ENCODE measurements around the gene SSNA1.
A peak's percentile ranks its signal among the peaks of the same experiment; 100 is the strongest.

Gene SSNA1

DNA sequence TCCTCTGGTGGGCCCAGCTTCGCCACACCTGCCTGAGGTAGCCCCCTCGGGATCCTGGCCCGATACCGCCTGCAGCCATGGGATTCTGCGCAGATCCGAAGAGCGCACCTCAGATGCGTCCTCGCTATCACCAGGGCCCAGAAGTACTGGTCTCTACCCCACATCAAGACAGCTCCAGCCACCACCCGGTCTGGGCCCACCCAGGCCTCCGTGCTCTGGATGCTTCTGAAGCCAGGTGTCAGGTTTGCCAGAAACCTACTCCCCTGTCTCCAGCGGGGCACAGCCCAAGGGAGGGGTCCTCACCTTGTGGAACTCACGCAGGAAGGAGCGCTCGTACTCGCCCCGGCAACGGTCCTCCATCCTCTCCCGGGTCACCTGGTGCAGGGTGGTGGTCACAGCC is 2.6 kb upstream of the SSNA1 start:
- DNase-seq, result no peak

DNA sequence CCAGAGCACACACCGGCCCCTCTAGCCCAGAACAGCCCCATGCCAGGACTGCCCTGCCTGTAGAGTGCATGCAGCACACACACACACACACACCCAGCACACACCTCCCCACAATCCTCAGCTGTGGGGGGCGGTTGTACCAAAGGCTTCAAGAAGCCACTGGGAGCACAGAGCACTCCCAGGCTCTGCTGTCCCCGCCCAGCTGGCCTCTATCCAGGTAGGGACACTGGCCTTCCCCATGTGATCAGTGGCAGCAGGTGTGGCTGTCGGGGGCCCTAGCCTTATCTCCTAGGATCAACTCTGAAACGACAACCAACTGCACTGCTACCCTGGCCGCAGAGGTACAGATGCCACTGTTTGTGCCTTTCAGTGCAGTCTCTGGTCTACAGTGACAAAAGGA is 2.1 kb upstream of the SSNA1 start:
- no peak for DNase-seq

DNA sequence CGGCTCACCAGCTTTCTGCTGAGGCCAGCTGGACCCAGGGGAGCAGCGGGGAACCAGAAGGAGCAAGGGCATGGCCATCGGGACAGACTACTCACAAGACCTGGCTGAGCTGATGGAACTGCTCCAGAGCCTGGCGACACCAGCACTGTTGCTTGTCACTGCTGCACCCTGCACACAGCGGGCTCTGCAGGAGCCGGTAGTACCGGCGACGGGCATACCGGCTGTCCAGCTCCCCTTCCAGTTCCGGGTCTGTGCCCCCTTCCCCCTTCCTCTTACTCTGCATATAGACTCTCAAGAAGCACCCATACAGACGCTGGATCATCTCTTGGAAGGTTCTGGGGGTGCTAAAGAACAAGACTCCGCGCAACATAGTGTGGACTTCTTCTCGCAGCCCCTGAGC is 1.1 kb upstream of the SSNA1 start:
- DNase-seq, result no peak

DNA sequence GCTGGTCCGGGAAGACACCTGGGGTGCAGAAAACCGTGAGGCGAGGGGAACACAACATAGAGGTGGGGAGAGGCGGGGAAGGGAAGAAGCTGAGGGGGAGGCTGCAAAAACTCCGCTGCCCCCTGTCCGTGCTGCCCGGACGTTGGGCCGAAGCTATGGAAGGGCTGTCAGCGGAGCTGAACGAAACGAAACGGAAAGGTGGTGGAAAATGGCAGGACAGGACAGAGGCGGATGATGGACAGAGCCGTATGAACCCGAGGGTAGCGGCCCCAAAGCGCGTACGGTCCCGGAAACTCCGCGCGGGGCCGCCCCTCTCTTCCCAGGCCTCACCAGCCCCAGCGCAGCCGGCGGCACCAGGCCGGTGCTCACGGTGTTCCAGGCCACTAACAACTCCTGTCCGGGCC is 388 bp upstream of the SSNA1 start:
- DNase-seq, result no peak

DNA sequence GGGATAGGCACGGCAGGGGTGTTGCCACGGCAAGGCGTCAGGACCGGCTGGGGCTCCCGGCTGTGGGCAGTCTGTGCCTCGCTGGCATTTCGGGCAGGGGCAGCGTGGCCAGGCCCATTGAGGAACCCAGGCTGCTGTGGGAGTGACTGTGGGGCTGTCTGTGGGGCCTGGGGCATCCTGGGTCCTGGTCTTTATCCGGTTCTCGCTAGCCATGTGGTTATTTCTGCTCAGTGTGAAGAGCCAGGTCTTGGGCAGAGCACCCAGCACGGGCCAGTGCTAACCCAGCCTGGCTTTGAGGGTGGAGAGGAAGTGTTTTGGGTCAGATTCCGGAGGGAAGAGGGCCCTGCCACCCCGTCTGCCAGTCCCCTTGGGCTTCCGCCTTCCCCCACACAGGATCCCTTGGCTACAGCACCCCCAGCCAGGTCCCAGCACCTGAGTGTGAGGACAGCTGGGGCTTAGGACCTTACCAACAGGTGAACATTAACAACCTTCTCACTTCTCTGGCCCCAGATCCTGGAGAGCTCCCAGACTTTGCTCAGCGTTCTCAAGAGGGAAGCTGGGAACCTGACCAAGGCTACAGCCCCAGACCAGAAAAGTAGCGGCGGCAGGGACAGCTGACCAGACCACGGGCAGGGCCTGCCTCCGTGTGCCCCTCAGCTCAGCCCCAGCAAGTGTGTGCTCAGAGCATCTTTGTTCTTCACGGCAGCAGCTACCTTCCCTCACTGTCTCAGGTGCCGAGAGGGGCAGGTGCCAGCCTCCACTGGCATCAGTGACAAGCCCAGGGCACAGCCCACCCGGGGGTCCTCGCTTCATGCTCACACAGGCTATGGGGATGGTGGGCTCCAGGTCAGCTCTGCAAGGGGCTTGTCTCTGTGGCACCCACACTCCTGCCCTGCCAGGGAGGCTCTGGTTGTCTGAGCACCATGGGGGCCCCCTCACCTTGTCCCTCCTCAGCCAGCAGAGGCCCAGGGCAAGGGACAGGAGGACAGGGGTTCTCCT is 1.1 kb downstream of the SSNA1 start:
- no peak for DNase-seq

DNA sequence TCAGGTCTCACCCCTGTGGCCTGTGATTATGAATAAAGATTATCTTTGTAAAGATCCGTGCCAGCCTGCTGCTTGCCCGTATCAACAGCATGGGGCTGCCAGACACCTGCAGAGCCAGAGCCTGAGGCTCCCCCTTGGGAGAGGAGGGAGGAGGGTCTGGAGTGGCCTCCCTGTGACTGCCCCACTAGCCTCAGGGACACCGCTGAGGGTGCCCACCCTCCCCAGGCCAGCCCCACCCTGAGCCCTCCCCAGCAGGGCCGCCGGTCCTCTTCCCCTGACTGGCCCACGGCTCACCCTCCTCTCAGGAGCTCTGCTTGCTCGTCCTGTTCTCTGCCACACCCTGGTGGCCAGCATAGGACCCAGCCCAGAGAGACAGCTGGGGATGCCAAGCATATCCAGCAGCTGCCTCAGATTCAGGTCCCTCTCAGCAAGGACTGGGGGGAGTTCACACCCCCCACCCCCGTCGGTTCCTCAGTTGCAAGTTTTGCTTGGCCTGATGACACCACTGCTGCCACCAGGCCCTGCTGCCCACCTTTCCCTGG is 1.9 kb downstream of the SSNA1 start:
- DNase-seq, result no peak

DNA sequence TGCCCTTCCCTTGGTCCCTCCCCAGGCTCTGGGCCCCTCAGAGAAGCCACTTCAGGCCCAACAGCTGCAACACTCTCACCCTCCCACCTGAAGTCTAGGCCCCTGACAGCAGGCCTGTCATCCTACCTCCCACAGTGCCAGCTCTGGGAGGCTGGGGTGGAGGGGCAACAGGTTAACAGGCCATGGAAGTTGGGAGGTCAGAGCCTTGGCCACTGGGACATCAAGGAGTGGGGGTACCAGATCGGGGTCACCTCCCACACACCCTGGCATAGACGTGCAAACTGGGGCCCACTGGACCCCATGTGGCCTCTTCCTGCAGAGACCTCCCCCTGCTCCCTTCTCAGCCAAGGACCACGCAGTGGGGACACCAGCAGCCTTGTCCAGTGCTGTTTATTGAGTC is 2.8 kb downstream of the SSNA1 start:
- DNase-seq, result no peak

DNA sequence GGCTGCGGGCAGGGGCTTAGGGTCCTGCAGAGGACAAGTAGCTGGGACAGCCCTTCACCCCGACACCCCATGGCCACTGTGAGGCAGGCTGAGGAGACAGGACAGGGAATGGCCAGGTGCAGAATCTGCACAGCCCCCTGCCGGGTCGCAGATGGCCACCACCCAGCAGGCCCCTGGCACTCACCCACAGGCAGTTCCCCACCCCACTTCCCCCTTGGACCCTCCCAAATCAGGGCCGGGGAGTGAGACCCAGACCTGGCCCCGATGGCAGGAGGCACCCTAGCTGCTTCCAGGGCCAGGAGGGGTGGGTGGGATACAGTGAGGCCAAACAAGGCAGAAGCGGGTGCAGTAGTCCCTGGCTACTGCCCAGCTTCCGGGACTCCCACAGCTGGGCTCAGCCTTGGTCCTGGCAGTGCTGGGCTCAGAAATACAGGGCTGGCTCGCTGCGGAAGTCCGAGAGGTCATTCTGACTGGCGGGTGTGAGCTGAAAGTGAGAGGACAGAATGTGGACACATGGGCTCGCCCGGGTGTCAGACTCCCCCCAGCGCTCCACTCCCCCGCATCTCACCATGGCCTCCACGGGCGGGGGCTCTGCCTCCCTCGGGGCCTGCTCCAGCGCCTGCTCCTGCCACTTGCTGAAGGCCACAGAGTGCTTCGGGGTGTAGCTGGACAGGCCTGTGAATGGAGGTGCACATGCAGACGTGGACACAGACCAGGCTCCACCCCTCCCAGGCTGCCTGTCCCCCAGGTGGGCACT is 3.4 kb downstream of the SSNA1 start:
- DNase-seq, result no peak

DNA sequence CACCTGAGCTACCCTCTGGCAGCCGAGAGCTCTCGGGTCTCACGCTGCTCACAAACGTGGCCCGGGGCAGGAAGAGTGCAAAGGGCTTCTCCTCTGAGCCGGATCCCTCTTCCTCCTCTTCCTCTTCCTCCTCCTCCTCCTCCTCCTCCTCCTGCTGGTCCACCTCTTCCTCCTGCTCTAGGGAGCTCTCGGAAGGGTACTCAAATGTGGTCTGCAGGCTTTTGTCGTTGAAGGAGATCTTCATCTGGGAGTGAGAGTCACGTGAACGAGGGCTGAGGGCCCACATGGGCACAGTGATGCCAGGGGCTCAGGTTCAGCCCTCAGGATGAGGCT is 3.9 kb downstream of the SSNA1 start:
- no peak for DNase-seq

DNA sequence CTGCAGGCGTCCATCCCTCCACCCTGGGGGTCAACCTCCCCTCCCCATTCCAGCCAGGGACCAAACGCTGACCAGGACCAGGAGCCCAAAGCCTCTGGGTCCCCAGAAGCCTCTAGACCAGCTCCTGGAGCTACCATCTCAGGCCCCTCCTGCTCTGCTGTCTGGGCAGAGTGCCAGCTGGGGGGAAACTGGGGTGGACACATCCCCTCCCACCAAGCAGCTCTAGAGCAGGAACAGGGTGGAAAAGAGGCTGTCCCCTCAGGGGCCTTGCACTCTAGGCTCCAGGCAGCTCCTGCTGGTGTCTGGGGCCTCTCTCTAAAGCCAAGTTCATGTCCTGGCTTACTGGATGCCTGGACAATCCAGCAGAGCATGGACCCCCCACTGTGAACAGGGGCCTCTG is 4.4 kb downstream of the SSNA1 start:
- DNase-seq, result no peak

DNA sequence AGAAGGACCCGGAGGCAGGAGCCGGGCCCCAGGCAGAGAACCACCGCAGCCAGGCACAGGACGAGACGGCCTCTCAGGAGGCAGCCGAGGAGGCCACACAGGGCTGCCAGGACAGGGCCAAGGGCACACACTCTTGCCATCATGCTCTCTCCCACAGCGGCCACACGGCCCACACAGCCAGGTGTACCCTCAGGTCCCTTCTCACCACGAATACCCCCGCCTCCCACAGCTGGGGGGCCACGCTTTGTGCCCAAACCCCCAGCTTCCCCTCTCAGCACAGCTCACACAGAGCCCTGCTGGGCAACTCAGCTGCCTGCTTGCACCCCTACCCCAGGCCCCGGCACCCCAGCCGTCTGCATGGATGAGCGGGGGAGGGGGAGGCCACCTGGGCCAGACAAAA is 5.3 kb downstream of the SSNA1 start:
- no peak for DNase-seq

DNA sequence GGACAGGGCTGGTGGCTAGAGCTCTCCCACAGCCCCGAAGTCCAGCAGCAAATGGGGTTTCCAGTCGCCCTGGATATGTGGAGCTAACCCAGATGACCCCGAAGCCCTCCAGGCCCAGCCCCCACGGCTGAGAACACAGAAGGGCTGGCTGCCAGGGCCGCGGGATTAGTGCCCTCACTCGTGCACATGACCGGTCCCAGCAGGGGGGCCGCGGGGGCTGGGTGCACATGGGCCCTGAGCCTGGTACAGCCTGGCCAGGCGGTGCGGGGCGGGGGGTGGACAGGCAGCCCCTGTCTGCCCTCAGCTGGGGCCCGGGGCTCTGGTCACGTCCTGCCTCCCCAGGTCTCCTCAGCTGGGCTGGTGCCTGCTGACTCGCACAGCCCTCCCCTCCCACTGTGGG is 5.9 kb downstream of the SSNA1 start:
- DNase-seq, result no peak

DNA sequence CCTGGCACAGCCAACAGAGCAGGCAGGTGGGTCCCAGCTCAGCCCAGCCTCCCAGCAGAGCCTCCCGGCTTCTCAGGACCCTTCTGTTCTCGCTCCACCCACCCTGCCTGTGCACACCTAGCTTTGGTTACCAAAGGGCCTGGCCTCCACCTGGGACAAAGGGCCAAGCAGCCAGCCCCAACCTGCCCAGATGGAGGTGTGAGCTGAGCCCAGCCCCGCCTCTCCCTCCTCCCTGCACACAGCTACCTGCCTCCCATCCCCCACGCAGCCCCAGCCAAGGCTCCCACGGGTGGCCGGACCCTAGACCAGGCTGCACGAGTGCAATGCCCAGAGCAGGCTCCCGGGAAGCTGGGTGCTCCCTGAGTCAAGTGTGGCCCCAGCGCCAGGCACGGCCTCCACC is 6.4 kb downstream of the SSNA1 start:
- no peak for DNase-seq

DNA sequence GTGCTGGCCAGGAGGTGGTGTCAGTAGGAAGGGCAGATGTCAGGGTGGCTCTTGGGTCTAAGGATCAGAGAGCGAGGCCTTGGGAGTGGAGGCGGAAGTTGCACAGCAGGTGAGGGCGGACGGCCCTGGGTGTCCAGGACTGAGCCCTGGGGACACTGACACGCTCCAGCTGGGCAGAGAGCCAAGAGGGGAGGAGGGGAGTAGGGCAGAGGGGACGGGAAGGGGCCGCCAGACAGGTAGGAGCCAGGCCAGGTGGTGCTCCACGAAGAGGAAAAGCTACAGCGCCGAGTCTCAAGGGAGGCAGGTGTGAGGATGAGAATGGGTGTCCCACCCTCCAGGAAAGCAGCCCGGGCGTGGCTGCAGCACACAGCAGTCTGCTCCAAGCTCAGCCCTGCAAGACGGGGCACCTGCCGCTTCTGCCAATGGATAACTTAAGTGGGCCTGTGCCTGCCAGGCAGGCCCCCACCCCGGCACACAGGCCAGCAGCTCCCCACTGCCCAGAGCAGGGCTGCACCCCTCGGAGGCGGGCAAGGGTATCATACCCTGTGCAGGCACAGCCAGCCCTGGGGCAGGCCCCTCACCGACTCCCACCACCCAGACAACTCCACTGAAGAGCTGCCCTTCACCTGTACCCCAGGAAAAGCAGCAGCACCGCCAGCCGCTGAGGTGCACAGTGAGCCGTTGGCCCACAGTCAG is 7.2 kb downstream of the SSNA1 start:
- no peak for DNase-seq

DNA sequence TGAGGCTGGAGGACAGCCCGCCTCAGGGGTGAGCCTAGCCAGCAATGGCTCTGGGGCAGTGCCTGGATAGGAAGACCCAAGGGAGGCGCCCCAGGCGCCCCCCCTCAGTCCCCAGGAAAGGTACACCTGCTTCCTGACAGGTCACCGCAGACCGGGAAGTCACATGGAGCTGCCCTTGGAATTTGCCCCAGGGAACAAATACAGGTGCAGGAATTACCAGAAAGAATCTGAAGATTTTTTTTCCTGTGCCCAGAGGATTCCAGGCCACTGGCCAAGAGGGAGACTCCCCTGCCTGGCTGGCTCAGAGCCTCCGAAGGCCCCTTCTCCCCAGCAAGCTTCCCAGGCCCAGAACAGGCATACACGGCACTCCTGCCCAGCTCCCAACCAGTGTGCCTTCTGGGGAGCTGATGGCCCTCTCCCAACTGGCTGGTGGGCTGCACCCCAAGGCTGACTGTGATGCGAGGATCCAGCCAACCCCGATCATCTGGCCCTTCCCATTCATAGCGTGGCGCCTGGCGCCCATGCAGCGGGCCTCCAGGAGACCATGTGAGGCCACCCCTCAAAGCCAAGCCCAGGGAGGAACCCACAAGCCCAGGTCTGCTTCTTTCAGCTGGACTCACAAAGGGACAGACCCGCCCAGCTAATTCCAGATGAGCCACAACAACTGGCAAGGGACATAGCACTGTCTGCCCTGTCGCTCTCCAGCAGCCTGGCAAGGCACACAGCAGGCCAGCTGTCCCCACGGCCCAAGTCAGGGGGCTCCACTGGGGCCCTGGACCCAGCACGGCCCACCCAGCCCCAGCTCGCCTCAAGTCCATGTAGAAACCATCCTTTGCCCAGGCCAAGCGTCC is 9.8 kb downstream of the SSNA1 start:
- no peak for DNase-seq

DNA sequence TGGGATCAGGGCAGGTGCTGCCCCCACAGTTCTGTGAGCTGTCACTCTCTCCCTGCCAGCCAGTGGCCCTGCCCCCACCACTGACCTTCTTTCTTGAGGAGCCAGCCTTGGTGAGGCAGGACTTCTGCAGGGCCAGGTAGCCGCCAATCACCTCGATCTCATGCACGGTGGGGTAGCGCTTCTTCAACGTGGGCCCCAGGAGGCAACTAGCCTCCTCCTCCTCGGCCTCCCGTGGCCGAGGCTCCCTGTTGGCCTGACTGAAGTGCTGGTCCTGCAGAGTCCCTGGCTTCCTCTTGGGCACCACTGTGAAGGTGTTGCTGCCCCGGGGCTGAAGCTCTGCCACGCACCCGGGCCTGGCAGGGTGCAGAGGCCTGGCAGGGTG is 10.4 kb downstream of the SSNA1 start:
- no peak for DNase-seq

DNA sequence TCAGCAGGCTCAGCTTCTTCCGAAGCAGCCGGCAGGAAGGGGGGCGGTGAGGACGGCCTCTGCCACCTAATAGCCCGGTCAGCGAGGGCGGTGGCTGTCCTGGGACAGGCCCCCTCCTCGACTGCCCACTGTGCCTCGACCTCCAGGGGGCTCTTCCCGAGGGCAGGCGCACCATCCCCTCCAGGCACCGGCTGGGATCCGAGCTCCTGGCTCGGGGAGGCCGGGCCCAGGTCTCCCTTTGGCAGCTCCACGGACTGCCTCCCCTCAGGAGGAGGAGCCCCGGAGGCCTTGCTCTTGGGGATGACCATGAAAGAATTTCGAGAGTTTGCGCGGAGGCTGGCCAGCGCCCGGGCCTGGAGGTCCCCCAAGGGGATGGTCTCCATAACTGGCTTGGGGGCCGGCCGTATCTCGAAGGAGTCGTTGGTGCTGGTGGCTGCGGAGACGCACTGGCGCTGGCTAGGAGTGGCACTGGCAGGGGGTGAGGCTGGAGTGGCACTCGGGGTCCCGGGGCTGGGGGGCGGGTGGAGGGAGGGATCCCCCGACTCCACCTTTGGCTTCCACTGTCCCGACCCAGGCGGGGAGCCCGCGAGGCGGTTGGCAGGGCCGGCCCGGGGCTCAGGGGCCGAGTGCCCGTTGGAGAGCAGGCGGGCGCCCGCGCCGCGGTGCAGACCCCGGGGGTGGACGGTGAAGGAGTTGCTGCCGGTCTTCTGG is 11.1 kb downstream of the SSNA1 start:
- peak; percentile 24 for DNase-seq

DNA sequence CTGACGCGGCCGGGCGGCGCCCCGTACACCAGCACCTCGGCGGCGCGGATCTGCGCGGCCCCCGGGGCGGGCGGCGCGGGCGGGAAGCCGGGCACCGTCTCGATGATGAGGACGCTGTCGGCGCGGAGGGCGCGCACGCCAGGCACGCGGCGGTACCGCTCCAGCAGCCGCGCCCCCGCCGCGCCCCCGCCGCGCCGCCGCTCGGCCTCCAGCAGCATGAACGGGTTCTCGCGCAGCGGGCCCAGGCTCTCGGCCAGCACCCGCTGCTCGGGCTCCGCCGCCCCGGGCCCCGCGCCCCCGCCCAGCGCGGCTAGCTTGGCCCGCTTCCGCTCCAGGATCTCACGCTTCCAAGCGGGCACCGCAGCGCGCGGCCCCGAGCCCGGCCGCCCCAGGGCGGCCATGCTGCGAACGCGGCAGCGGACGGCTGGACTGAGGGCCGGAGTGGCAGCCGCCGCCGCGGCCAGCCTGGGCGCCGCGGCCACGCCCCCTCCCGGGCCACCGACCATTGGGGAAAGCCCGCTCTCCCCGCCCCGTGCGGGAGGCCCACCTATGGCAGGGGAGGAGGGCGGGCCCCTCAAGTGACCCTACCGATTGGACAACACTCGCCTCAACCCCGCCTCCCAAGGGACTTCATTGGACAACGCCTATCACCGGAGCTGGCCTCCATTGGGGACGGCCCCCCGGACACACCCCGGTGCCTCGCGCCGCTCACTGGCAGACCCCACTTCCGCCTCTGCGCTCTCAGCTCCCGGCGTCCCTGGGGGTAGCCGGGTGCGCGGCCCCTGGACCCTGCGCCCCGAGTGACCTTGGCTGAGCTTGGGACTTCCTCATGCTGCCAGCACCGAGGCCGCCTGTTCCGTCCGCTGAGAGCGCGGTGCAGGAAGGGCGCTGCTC is 12.1 kb downstream of the SSNA1 start, which contains the start of gene TPRN:
TSS of gene TPRN (minus strand) at position 431 of the 894 bp plus-strand sequence. CDS start at position 401, 30 bp downstream.
- DNase-seq, result peak; percentile 100

DNA sequence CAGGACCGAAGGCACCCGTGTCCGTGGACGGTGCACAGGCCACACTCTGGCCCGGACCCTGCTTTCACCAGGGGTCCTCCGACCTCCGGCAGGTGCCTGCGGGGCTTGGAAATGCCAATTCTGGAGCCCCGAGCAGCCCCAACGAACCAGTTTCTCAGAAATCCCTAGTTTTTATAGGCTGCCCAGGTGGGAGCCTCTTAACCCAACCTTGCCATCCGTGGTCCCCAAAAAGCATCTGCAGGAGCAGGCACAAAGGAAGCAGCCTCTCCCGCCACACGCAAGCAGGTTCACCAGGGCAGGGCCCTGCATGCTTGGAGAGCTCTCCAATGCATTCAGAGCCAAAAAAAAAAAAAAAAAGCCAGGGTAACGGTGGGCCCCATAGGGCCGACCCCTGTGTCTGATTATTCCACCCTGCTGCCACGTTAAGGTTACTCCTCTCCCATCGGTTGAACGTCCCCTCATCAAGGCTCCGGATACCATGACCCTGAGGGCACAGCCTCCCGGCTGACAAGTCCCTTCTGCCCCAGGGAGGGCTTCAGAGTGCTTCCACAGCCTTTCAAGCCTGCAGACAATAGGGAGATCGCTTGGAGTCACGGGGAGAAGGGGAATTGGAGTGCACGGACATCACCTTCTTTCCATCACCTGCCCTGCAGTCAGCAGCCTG is 12.9 kb downstream of the SSNA1 start:
- DNase-seq, result no peak

DNA sequence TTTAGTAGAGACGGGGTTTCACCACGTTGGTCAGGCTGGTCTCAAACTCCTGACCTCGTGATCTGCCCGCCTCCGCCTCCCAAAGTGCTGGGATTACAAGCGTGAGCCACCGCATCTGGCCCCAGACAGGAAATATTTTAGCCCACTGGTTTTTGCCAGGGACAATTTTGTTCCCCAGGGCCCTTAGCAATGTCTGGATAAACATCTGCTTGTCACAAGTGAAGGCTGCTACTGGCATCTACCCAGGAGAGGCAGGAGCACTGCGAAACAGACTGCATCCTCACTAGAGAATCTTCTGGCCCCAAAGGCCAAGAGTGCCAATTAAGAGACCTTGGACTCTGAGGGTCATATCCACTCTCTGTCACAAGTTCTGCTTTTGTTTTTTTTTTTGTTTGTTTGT is 14.5 kb downstream of the SSNA1 start:
- DNase-seq, result no peak

All from stimulated activated CD4-positive, alpha-beta T cell treated with anti-CD3 and anti-CD28 coated beads, Interleukin-15, amount 100 ng/mL, for 24 hours (primary cell).